ENCODE measurements around the gene KLK14.

Gene KLK14

GRCh38 chr19:51047031-51047335, 35.7 kb downstream of the KLK14 start:
- no peaks in the 10 kb centered on the region for H3K27me3 ChIP-seq (ENCODE audit: low read length)
- no peak overlapping the region for H3K4me2 ChIP-seq (ENCODE audit: low read depth, low read length, poor library complexity, severe bottlenecking)
- no peak overlapping the region for H3K27ac ChIP-seq (ENCODE audit: low read depth, low read length)
- no peak overlapping the region for H3K9ac ChIP-seq (ENCODE audit: low read length)
- no peaks in the 10 kb centered on the region for H3K36me3 ChIP-seq (ENCODE audit: low read length)
- no peaks in the 10 kb centered on the region for H3K9me2 ChIP-seq (replicated peaks; ENCODE audit: insufficient read depth, low read length)
- H3F3A ChIP-seq (ENCODE audit: insufficient read depth) = no peaks in the 10 kb centered on the region
- no peak overlapping the region for H2AFZ ChIP-seq (ENCODE audit: low read depth, low read length, severe bottlenecking)
- H4K20me1 ChIP-seq (ENCODE audit: low read depth, low read length) = no peaks in the 10 kb centered on the region
- no peak overlapping the region for H3K4me3 ChIP-seq (ENCODE audit: insufficient read depth, low read length, poor library complexity, severe bottlenecking)
- TF ChIP-seq CTCF (IDR thresholded peaks at IDR 0.05; ENCODE audit: insufficient read depth, low read length, poor library complexity, severe bottlenecking) = no peak
- TF ChIP-seq EZH2phosphoT487 (conservative IDR thresholded peaks at IDR 0.05; ENCODE audit: low read length) = no peak
- no peaks in the 10 kb centered on the region for H3K79me2 ChIP-seq (ENCODE audit: insufficient read depth, low read length)
- H3K9me3 ChIP-seq (ENCODE audit: insufficient read depth, low read length) = no peaks in the 10 kb centered on the region

- no peaks in the 10 kb centered on the region for H3F3A ChIP-seq (ENCODE audit: insufficient read depth)
- H3K4me2 ChIP-seq (ENCODE audit: low read depth, low read length, poor library complexity, severe bottlenecking) = no peak overlapping the region
- H3K79me2 ChIP-seq (ENCODE audit: insufficient read depth, low read length) = no peaks in the 10 kb centered on the region
- no peaks in the 10 kb centered on the region for H4K20me1 ChIP-seq (ENCODE audit: low read depth, low read length)
- TF ChIP-seq EZH2phosphoT487 (conservative IDR thresholded peaks at IDR 0.05; ENCODE audit: low read length) (no peak), CTCF (IDR thresholded peaks at IDR 0.05; ENCODE audit: insufficient read depth, low read length, poor library complexity, severe bottlenecking) (no peak)
- no peaks in the 10 kb centered on the region for H3K27me3 ChIP-seq (ENCODE audit: low read length)
- H3K27ac ChIP-seq (ENCODE audit: low read depth, low read length) = no peak overlapping the region
- no peak overlapping the region for H3K4me3 ChIP-seq (ENCODE audit: insufficient read depth, low read length, poor library complexity, severe bottlenecking)
- no peaks in the 10 kb centered on the region for H3K9me2 ChIP-seq (replicated peaks; ENCODE audit: insufficient read depth, low read length)
- H3K9me3 ChIP-seq (ENCODE audit: insufficient read depth, low read length) = no peaks in the 10 kb centered on the region
- no peak overlapping the region for H2AFZ ChIP-seq (ENCODE audit: low read depth, low read length, severe bottlenecking)
- no peaks in the 10 kb centered on the region for H3K36me3 ChIP-seq (ENCODE audit: low read length)
- no peak overlapping the region for H3K9ac ChIP-seq (ENCODE audit: low read length)
Observed at GRCh38 chr19:51044327-51044726, 38.4 kb downstream of the KLK14 start.

GRCh38 chr19:51043497-51043896, 39.2 kb downstream of the KLK14 start:
- Histone ChIP-seq H3K27me3 (ENCODE audit: low read length) (no peaks in the 10 kb centered on the region), H3K27ac (ENCODE audit: low read depth, low read length) (no peak overlapping the region), H3F3A (ENCODE audit: insufficient read depth) (no peaks in the 10 kb centered on the region), H3K9ac (ENCODE audit: low read length) (no peak overlapping the region), H3K4me2 (ENCODE audit: low read depth, low read length, poor library complexity, severe bottlenecking) (no peak overlapping the region), H3K79me2 (ENCODE audit: insufficient read depth, low read length) (no peaks in the 10 kb centered on the region), H3K4me3 (ENCODE audit: insufficient read depth, low read length, poor library complexity, severe bottlenecking) (no peak overlapping the region), H3K9me3 (ENCODE audit: insufficient read depth, low read length) (no peaks in the 10 kb centered on the region), H3K9me2 (replicated peaks; ENCODE audit: insufficient read depth, low read length) (no peaks in the 10 kb centered on the region), H2AFZ (ENCODE audit: low read depth, low read length, severe bottlenecking) (no peak overlapping the region), H3K36me3 (ENCODE audit: low read length) (no peaks in the 10 kb centered on the region), H4K20me1 (ENCODE audit: low read depth, low read length) (no peaks in the 10 kb centered on the region)
- TF ChIP-seq EZH2phosphoT487 (conservative IDR thresholded peaks at IDR 0.05; ENCODE audit: low read length) = no peak
- no peak for TF ChIP-seq CTCF (IDR thresholded peaks at IDR 0.05; ENCODE audit: insufficient read depth, low read length, poor library complexity, severe bottlenecking)

GRCh38 chr19:51040151-51040550, 42.5 kb downstream of the KLK14 start:
- H3F3A ChIP-seq (ENCODE audit: insufficient read depth) = no peaks in the 10 kb centered on the region

More at GRCh38 chr19:51040151-51040550, 42.5 kb downstream of the KLK14 start:
- Histone ChIP-seq H4K20me1 (ENCODE audit: low read depth, low read length) (no peaks in the 10 kb centered on the region), H2AFZ (ENCODE audit: low read depth, low read length, severe bottlenecking) (no peak overlapping the region), H3K79me2 (ENCODE audit: insufficient read depth, low read length) (no peaks in the 10 kb centered on the region), H3K27me3 (ENCODE audit: low read length) (no peaks in the 10 kb centered on the region), H3K9me3 (ENCODE audit: insufficient read depth, low read length) (no peaks in the 10 kb centered on the region), H3K36me3 (ENCODE audit: low read length) (no peaks in the 10 kb centered on the region), H3K4me2 (ENCODE audit: low read depth, low read length, poor library complexity, severe bottlenecking) (no peak overlapping the region), H3K4me3 (ENCODE audit: insufficient read depth, low read length, poor library complexity, severe bottlenecking) (no peak overlapping the region), H3K27ac (ENCODE audit: low read depth, low read length) (no peak overlapping the region), H3K9me2 (replicated peaks; ENCODE audit: insufficient read depth, low read length) (no peaks in the 10 kb centered on the region), H3K9ac (ENCODE audit: low read length) (no peak overlapping the region)
- no peak for TF ChIP-seq CTCF (IDR thresholded peaks at IDR 0.05; ENCODE audit: insufficient read depth, low read length, poor library complexity, severe bottlenecking)
- TF ChIP-seq EZH2phosphoT487 (conservative IDR thresholded peaks at IDR 0.05; ENCODE audit: low read length) = no peak
